Ovary (tissue), 9 donors: ENCODE data around the gene PHACTR1. TPM values are rescaled to one million over a fixed set of nuclear protein-coding genes. Genes with fewer than 3 reads are reported as not detected.

Source experiments
- DNase-seq, 5 donors: peaks; one replicate each; pipeline ENCODE4 v3.0.0-alpha.2; 2019 to 2020
- H3K27ac ChIP-seq, 2 donors: fragments of 200-600 bp; one replicate each; pipeline versions ENCODE4 v1.5.1 to v1.8.0; 2019 to 2022
- H3K27me3 ChIP-seq: fragments of 200-600 bp; one replicate; pipeline ENCODE4 v1.8.0; 2022
- H3K36me3 ChIP-seq: fragments of 200-600 bp; sonication (generic); one replicate; pipeline ENCODE4 v1.5.1; 2019
- H3K4me1 ChIP-seq: one replicate; pipeline ENCODE4 v1.8.1; 2013; ENCODE audit warnings: mild to moderate bottlenecking, moderate library complexity; ENCODE audit not compliant: insufficient read depth
- H3K4me3 ChIP-seq: fragments of 200-600 bp; sonication (generic); one replicate; pipeline ENCODE4 v1.5.1; 2017
- H3K9me3 ChIP-seq, 2 donors: fragments of 200-600 bp in 1 of 2; sonication (generic) in 1 of 2; one replicate each; pipeline versions ENCODE4 v1.5.1 to v1.8.1; 2013 to 2019; ENCODE audit warnings: mild to moderate bottlenecking in 1 of 2, moderate library complexity in 1 of 2
- EP300 ChIP-seq: sonication (generic); formaldehyde crosslinking; IDR thresholded peaks from one replicate; pipeline ENCODE4 v1.6.1; 2017; ENCODE audit warnings: antibody characterized with exemption
- POLR2A ChIP-seq: fragments of 450-650 bp; IDR thresholded peaks from one replicate; pipeline ENCODE4 v1.6.1; 2017; ENCODE audit warnings: antibody characterized with exemption, mild to moderate bottlenecking, moderate library complexity
- WGBS, 3 donors: extraction: QIAGEN DNeasy Blood & Tissue Kit in 1 of 3; methylation state at CpG; one replicate each; pipeline versions ENCODE4 v1.1.5 to v1.1.7; 2013 to 2017; 5-methylcytosine and 5-hydroxymethylcytosine counted together
- intact Hi-C, 4 donors: fragments of 100-400 bp; cut with DNase I; formaldehyde crosslinking; loops; one replicate each; pipeline versions ENCODE4 v1.11.0 to v1.15.1; 2022 to 2023
- polyA plus RNA-seq, 2 donors: library from polyadenylated mRNA; stranded (reverse); fragments of 200-250 nt in 1 of 2; fragments of 350-450 nt in 1 of 2; fragmentation: Illumina TruSeq in 1 of 2; extraction: RNeasy Lipid Tissue Mini Kit (QIAGEN cat#74804) in 1 of 2; gene quantifications; one replicate each; pipeline ENCODE4 v1.2.3, GENCODE V29; 2013 to 2014
- total RNA-seq, 7 donors: library from RNA; depleted of rRNA in 2 of 7; stranded (reverse); fragments of >200 nt in 2 of 7; fragmentation: NEBNext Ultra II Directional in 3 of 7; extraction: Animal tissue kit (Norgen Biotek cat#: 25700) in 3 of 7; gene quantifications; one replicate each; pipeline versions ENCODE4 v1.1.0 to v1.2.4, GENCODE V29; 2016 to 2023
- TF ChIP-seq, protein P1 (sequence below), 3 donors: fragments of 450-650 bp in 2 of 3; fragments of 200-600 bp in 1 of 3; IDR thresholded peaks; one replicate each; pipeline versions ENCODE4 v1.5.1 to v1.8.0; 2016 to 2022; ENCODE audit warnings: antibody characterized with exemption in 3 of 3, mild to moderate bottlenecking in 1 of 3
- donor health status: DM: no; HTN: no; CAD: no; lungs with moderate emphysema.
- donor health status: DM: no; HTN: no; CAD: no.
- donor health status: Bipolar disorder and iron deficiency.
- donor health status: DM: yes; HTN: yes; CAD: no.
- donor health status: DM: no; HTN: no; CAD: no.
- donor health status: DM: yes; HTN: yes; CAD: no.

PHACTR1 gene
- total and polyA plus RNA-seq, 9 donors = 0.48 to 10.9 (median 3.7) TPM

DNA sequence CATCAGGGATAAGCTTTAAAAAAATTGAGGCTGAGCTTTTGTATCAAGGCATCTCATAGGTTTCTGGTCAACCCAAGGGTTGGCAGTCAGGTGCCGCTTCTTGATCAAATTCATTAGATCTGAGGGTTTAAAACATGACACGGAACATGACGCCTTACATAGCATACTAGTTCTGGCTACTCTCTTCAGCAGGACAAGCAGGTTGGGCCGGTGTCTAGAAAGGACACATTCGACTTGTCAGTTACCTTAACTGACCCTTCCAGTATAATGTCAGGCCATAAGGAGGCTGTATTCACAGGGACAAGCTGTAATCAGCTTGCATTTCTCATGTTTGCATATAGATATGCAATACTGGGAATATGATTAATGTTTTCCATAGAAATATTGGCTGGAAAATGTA lies 65.6 kb downstream of the PHACTR1 start:
- Histone ChIP-seq H3K36me3 (no peaks in the 10 kb centered on the region), H3K27ac (no peak overlapping the region), H3K4me3 (no peak overlapping the region), H3K27me3 (no peaks in the 10 kb centered on the region), H3K9me3 (no peaks in the 10 kb centered on the region), H3K4me1 (no peaks in the 10 kb centered on the region)
- TF ChIP-seq, protein P1, sequence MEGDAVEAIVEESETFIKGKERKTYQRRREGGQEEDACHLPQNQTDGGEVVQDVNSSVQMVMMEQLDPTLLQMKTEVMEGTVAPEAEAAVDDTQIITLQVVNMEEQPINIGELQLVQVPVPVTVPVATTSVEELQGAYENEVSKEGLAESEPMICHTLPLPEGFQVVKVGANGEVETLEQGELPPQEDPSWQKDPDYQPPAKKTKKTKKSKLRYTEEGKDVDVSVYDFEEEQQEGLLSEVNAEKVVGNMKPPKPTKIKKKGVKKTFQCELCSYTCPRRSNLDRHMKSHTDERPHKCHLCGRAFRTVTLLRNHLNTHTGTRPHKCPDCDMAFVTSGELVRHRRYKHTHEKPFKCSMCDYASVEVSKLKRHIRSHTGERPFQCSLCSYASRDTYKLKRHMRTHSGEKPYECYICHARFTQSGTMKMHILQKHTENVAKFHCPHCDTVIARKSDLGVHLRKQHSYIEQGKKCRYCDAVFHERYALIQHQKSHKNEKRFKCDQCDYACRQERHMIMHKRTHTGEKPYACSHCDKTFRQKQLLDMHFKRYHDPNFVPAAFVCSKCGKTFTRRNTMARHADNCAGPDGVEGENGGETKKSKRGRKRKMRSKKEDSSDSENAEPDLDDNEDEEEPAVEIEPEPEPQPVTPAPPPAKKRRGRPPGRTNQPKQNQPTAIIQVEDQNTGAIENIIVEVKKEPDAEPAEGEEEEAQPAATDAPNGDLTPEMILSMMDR (IDR thresholded peaks at IDR 0.05) = no peak
- TF ChIP-seq EP300 (no peak), POLR2A (no peak)
- intact Hi-C loops = no loop called here
- 87 to 98% (median 89%) methylated on average over 5 of the region's 5 CpGs for WGBS, 3 donors
- no peak for DNase-seq

DNA sequence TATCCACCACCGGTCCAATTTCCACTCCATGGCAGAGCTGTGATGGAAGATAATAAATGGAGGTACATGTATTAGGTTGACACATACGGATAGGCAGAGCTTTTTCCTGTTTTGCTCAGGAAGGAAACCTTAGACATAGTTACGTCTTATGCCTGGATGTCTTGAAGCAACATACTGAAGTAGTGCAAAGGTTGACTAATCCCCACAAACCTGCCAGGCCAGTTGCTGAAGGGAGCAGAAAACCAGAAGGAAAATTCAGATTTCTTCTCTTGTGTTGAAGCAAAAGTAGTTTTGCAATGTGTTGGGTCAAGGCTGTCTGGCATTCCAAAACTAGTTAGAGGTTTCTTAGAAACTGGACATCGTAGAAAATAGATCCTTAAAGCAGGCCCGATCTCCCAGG lies 68.7 kb downstream of the PHACTR1 start:
- TF ChIP-seq, protein P1 (IDR thresholded peaks at IDR 0.05) = no peak
- no peak for TF ChIP-seq EP300
- TF ChIP-seq POLR2A = no peak
- H3K27ac ChIP-seq = no peak overlapping the region
- no peaks in the 10 kb centered on the region for H3K27me3 ChIP-seq
- no peaks in the 10 kb centered on the region for H3K9me3 ChIP-seq
- H3K4me3 ChIP-seq = no peak overlapping the region
- intact Hi-C loops = no loop called here
- WGBS, 3 donors = 80 to 87% (median 84%) methylated on average over 5 of the region's 5 CpGs
- H3K36me3 ChIP-seq = no peaks in the 10 kb centered on the region
- no peaks in the 10 kb centered on the region for H3K4me1 ChIP-seq
- DNase-seq = no peak

DNA sequence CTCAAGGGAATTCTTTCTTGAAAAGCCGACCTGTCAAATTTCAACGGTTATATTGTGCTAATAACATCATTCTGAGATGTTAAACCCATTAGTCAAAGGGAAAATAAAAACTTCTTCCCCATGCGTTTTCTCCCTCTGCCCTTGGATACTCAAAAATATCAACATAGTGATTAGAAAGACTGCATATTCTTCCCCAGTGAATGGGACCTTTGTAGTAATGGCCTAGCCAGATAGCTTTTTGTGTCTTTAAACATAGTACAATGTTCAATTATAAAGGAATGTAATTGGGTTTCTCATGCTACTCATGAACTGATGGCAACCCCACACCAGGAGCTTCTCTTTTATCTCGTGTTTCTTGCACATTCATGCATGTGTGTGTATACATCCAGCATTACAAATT lies 69.4 kb downstream of the PHACTR1 start:
- TF ChIP-seq, protein P1 (IDR thresholded peaks at IDR 0.05) = no peak
- no peak for TF ChIP-seq POLR2A
- no peak for TF ChIP-seq EP300
- 58 to 77% (median 63%) methylated on average over 4 of the region's 4 CpGs for WGBS, 3 donors
- no peak overlapping the region for H3K4me3 ChIP-seq
- H3K27me3 ChIP-seq = no peaks in the 10 kb centered on the region
- no peaks in the 10 kb centered on the region for H3K36me3 ChIP-seq
- no peak for DNase-seq
- no peak overlapping the region for H3K27ac ChIP-seq
- H3K9me3 ChIP-seq = no peaks in the 10 kb centered on the region
- no peaks in the 10 kb centered on the region for H3K4me1 ChIP-seq
- intact Hi-C loops = no loop called here

DNA sequence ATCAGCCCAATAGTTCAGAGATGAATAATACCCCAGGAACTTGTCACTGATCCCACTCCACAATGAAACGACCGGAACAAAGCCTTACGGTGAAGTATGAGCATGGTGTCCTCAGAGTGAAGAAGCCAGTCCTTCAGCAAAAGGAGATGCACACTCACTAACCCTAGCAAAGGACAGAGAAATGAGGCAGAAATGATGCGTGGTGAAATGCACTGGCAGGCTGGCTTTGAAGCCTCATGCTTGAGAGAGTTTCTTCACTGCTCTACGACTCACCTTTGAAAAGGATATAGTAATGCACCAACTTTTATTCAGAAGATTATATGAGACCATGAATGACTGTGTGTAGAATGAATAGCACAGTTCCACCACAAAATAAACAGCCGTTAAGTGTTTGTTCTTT lies 74.8 kb downstream of the PHACTR1 start:
- Histone ChIP-seq H3K4me3 (no peak overlapping the region), H3K27me3 (no peaks in the 10 kb centered on the region), H3K36me3 (no peaks in the 10 kb centered on the region), H3K4me1 (no peaks in the 10 kb centered on the region), H3K9me3 (no peaks in the 10 kb centered on the region), H3K27ac (no peak overlapping the region)
- no peak for DNase-seq
- intact Hi-C loops = no loop called here
- TF ChIP-seq EP300 (no peak), POLR2A (no peak)
- TF ChIP-seq, protein P1 (IDR thresholded peaks at IDR 0.05) = no peak
- 81 to 92% (median 90%) methylated on average over 6 of the region's 6 CpGs for WGBS, 3 donors

DNA sequence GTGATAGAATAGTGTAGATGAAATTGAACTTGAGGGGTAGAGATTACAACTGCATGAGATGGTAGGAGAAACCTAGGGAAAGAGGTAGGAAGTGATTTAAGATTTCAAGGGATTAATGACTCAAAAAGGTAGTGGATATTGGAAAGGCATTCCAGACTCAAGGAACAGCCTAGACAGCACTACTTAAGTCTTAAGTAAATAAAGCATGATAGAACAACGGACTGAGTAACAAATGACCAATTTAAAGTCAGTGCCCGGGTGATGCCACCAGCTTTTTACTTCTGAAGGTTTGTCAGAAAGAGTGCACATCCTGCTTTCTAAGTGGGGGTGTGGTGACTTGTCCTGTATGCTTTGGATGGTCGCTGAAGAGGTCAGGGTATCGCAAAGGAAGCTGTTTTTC lies 81.8 kb downstream of the PHACTR1 start:
- WGBS, 3 donors = 74 to 78% (median 74%) methylated on average over 4 of the region's 4 CpGs
- H3K4me1 ChIP-seq = no peaks in the 10 kb centered on the region
- no peaks in the 10 kb centered on the region for H3K27me3 ChIP-seq
- DNase-seq = no peak
- H3K36me3 ChIP-seq = no peaks in the 10 kb centered on the region
- H3K27ac ChIP-seq = no peak overlapping the region
- TF ChIP-seq, protein P1 (IDR thresholded peaks at IDR 0.05) = no peak
- TF ChIP-seq EP300 (no peak), POLR2A (no peak)
- intact Hi-C loops = no loop called here
- no peak overlapping the region for H3K4me3 ChIP-seq
- no peaks in the 10 kb centered on the region for H3K9me3 ChIP-seq
